ENCODE results near the gene MYO1H.

DNA sequence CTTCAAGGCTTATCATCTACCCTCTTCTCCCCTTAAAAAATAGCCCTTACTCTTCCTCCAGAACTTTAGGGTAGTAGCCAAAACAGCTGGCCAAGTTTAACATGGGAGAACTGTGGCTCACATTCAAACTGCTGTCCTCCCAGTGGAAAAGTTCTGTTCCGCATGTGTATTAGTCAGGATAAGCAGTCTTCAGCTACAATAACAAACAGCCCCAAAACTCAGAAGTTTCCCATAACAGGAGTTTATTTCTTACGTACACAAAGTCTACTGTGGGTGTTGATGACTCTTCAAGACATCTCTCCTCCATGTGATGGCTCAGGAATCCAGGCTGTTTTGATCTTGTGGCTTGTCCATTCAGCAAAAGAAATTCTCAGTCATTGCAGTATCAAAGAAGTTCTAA lies 35.5 kb downstream of the MYO1H start:
- TF ChIP-seq, protein P1, sequence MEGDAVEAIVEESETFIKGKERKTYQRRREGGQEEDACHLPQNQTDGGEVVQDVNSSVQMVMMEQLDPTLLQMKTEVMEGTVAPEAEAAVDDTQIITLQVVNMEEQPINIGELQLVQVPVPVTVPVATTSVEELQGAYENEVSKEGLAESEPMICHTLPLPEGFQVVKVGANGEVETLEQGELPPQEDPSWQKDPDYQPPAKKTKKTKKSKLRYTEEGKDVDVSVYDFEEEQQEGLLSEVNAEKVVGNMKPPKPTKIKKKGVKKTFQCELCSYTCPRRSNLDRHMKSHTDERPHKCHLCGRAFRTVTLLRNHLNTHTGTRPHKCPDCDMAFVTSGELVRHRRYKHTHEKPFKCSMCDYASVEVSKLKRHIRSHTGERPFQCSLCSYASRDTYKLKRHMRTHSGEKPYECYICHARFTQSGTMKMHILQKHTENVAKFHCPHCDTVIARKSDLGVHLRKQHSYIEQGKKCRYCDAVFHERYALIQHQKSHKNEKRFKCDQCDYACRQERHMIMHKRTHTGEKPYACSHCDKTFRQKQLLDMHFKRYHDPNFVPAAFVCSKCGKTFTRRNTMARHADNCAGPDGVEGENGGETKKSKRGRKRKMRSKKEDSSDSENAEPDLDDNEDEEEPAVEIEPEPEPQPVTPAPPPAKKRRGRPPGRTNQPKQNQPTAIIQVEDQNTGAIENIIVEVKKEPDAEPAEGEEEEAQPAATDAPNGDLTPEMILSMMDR (IDR thresholded peaks at IDR 0.05) = no peak
- TF ChIP-seq POLR2A (IDR thresholded peaks at IDR 0.05) = no peak
